A549 (cell line): ENCODE measurements around the gene TANGO2.

Source experiments
- CBX2 ChIP-seq: fragments of 200-600 bp; sonication (generic); IDR thresholded peaks from 2 replicates; pipeline ENCODE4 v1.6.1; 2016; ENCODE audit warnings: low read depth, mild to moderate bottlenecking, borderline replicate concordance
- EP300 ChIP-seq, 2 experiments: fragments of >200 bp; sonication (Bioruptor Twin); formaldehyde crosslinking; IDR thresholded peaks; 2 replicates in 1 of 2; 3 replicates in 1 of 2; pipeline ENCODE4 v1.6.1; 2016 to 2017
- JUNB ChIP-seq: fragments of >200 bp; sonication (Bioruptor Twin); formaldehyde crosslinking; IDR thresholded peaks from 2 replicates; pipeline ENCODE4 v1.6.1; 2016
- POLR2A ChIP-seq: IDR thresholded peaks from 2 replicates; pipeline ENCODE4 v1.6.1; 2012; ENCODE audit warnings: mild to moderate bottlenecking, low read length
- RAD21 ChIP-seq, 2 experiments: fragments of >200 bp in 1 of 2; sonication (Bioruptor Twin) in 1 of 2; formaldehyde crosslinking in 1 of 2; IDR thresholded peaks in 1 of 2; conservative IDR thresholded peaks in 1 of 2; 2 replicates in 1 of 2; 3 replicates in 1 of 2; pipeline ENCODE4 v1.6.1; 2012 to 2018; ENCODE audit warnings: inconsistent platforms in 1 of 2
- SMC3 ChIP-seq: fragments of >200 bp; sonication (Bioruptor Twin); formaldehyde crosslinking; IDR thresholded peaks from 3 replicates; pipeline ENCODE4 v1.6.1; 2018; ENCODE audit warnings: inconsistent platforms
- TP53 ChIP-seq: fragments of 250-450 bp; sonication (Bioruptor Pico); IDR thresholded peaks from 2 replicates; pipeline ENCODE4 v1.5.0; 2021; ENCODE audit warnings: mild to moderate bottlenecking, moderate library complexity
- TF ChIP-seq, protein P1 (sequence below): fragments of >200 bp; sonication (Bioruptor Twin); formaldehyde crosslinking; IDR thresholded peaks from 3 replicates; pipeline ENCODE4 v1.5.1; 2016
- TF ChIP-seq, protein P2 (sequence below): IDR thresholded peaks from 2 replicates; pipeline ENCODE4 v1.6.1; 2012
- TF ChIP-seq, protein P3 (sequence below): fragments of >200 bp; sonication (Bioruptor Twin); formaldehyde crosslinking; IDR thresholded peaks from 3 replicates; pipeline ENCODE4 v1.6.1; 2016

DNA sequence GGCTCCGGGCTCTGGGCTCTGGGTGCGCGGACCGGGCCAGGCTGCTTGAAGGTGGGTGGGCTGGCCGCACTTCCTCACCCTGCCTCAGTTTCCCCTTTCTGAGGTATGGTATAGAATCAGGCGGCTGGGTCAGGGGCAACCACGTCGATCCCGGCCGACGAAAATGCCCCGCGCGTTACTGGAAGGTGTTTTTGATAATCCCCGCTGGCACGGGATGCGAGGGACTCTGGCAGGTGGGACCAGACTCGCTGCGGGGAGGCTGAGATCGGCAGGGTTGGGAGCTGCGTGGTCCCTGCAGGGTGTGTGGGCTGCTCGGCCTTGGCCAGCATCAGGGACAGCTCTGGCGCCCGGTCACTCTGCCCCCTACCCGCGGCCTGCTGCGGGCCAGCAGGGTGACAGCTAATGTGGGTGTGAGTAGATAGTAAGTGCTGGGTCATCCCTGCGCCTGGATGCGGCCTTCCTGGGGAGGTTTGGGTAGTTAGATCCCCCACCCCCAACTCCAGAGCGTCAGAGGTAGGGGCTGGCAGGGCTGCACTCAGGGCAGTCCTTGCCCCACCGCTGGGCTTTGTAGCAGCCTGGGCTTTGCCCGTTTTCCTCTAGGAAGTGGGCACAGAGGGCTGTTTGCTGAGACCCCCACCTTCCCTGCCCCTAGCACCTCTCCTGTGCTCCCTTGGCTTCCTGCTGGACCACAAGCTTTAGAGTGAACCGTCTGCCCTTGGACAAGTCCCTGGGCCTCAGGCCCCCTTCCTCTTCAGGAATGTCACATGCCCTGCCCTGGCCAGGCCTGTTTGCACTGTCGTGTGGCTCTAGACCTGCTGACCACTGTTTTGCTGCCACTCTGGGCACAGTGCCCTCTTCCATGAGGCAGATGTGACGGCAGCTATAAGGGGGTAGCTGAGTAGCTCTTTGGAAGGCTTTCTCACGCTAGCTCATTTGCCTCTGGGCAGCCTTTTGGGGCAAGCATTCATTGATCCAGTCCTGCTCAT lies 579 bp downstream of the TANGO2 start:
- TF ChIP-seq, protein P1, sequence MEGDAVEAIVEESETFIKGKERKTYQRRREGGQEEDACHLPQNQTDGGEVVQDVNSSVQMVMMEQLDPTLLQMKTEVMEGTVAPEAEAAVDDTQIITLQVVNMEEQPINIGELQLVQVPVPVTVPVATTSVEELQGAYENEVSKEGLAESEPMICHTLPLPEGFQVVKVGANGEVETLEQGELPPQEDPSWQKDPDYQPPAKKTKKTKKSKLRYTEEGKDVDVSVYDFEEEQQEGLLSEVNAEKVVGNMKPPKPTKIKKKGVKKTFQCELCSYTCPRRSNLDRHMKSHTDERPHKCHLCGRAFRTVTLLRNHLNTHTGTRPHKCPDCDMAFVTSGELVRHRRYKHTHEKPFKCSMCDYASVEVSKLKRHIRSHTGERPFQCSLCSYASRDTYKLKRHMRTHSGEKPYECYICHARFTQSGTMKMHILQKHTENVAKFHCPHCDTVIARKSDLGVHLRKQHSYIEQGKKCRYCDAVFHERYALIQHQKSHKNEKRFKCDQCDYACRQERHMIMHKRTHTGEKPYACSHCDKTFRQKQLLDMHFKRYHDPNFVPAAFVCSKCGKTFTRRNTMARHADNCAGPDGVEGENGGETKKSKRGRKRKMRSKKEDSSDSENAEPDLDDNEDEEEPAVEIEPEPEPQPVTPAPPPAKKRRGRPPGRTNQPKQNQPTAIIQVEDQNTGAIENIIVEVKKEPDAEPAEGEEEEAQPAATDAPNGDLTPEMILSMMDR = no peak
- TF ChIP-seq SMC3 (no peak), CBX2 (no peak), TP53 (no peak), JUNB (no peak), POLR2A (no peak), RAD21 (conservative IDR thresholded peaks at IDR 0.05 in 1 of 2, IDR thresholded peaks at IDR 0.05 in 1 of 2) (no peak), EP300 (IDR thresholded peaks at IDR 0.05) (no peak)
- TF ChIP-seq, protein P2, sequence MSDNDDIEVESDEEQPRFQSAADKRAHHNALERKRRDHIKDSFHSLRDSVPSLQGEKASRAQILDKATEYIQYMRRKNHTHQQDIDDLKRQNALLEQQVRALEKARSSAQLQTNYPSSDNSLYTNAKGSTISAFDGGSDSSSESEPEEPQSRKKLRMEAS = no peak
- TF ChIP-seq, protein P3, sequence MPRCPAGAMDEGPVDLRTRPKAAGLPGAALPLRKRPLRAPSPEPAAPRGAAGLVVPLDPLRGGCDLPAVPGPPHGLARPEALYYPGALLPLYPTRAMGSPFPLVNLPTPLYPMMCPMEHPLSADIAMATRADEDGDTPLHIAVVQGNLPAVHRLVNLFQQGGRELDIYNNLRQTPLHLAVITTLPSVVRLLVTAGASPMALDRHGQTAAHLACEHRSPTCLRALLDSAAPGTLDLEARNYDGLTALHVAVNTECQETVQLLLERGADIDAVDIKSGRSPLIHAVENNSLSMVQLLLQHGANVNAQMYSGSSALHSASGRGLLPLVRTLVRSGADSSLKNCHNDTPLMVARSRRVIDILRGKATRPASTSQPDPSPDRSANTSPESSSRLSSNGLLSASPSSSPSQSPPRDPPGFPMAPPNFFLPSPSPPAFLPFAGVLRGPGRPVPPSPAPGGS = no peak
